ENCODE measurements around the gene MAP3K4.

The MAP3K4 gene

DNA sequence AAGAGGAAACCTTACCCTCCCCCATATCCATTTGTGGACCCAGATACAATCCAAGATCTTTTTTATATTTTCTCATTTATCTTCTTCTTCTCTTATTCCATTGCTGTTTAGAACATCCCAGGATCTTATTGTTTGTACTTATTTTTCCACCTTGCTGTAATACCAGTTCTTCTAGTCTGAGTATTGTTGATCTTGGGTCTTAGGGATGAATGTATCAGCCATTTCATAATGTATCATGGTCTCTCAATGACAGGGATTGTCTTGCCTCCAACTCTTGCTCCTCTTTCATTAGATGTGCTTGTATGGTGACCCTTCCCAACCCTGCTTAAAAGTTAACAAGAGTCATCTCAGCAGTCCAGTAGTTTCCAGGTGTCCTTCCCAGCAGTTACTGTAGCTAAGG, 63.3 kb downstream of the MAP3K4 start:
- Histone ChIP-seq H3K4me3 (ENCODE audit: low read depth, low read length) (no peak overlapping the region), H3K4me1 (ENCODE audit: control insufficient read depth, insufficient read depth, low read length) (peaks cover 5% of the 10 kb centered on the region), H3K27me3 (ENCODE audit: control insufficient read depth, insufficient read depth, low read length) (no peaks in the 10 kb centered on the region), H3K9me3 (ENCODE audit: control insufficient read depth, insufficient read depth, low read length) (no peaks in the 10 kb centered on the region), H3K36me3 (ENCODE audit: control insufficient read depth, insufficient read depth, low read length) (no peaks in the 10 kb centered on the region), H3K9ac (ENCODE audit: low read depth, low read length) (no peak overlapping the region)

DNA sequence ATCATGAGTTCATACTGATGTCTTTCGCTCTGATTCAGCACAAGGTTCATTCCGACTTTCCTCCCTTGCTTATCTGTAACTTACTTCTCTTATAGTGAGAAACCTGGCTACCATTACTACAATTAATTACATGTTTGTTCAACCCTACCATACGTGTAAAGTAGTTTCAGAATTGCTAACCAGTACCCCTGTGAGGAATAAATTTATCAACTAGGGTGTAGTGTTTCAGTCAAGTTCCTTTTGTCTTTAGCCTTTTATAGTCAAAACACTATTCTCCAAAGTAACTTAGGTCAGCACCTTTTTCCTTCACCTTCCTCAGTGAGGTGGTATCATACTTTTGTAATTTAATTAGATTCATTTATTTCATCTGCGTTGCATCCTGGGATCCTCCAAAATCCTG, 64.9 kb downstream of the MAP3K4 start:
- Histone ChIP-seq H3K9ac (ENCODE audit: low read depth, low read length) (no peak overlapping the region), H3K4me1 (ENCODE audit: control insufficient read depth, insufficient read depth, low read length) (peaks cover 5% of the 10 kb centered on the region), H3K4me3 (ENCODE audit: low read depth, low read length) (no peak overlapping the region), H3K27me3 (ENCODE audit: control insufficient read depth, insufficient read depth, low read length) (no peaks in the 10 kb centered on the region), H3K36me3 (ENCODE audit: control insufficient read depth, insufficient read depth, low read length) (no peaks in the 10 kb centered on the region), H3K9me3 (ENCODE audit: control insufficient read depth, insufficient read depth, low read length) (no peaks in the 10 kb centered on the region)

DNA sequence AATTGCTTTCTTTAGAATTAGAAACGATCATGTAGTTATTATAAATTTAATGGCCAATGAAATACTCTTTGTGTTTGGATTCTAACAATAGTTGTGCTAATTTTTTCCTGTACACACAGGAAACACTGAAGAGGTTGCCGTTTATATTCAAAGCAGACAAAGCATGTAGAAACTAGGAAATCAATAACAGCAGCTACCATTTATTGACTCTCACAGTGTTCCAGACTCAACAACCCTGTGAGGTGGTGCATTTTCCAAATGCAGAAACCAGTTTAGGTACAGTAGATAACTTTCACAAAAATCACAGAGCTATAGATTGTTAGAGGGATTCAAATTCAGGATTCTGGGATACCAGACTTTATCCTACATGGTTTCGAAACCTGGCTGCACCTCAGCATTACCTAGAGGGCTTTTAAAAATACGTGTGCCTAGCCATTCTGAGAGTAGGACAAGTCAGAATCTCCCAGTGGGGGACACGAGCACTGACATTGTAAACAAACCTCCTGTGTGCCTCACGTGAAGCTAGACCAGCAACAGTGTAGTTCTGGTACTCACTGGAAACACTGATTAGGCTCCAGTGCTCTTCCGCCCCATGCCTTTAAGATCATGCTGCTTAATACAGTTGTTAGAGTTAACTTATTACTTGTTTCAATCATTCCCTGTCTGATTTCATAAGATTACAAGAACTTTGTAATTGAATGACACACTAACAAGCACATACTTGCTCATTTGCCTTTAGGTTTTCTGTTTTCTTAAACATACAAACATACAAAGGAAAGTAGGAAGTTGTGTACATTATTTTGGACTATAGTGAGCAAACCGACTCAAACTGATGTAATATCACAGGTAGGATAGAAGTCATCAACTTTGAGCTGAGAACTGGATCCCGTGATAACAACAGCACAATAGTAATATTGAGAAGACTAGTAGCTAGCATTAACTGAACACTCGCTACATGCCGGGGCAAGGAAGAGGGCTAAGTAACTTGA, 65.8 kb downstream of the MAP3K4 start:
- Histone ChIP-seq H3K9me3 (ENCODE audit: control insufficient read depth, insufficient read depth, low read length) (no peaks in the 10 kb centered on the region), H3K4me1 (ENCODE audit: control insufficient read depth, insufficient read depth, low read length) (peaks cover 5% of the 10 kb centered on the region), H3K27me3 (ENCODE audit: control insufficient read depth, insufficient read depth, low read length) (no peaks in the 10 kb centered on the region), H3K4me3 (ENCODE audit: low read depth, low read length) (no peak overlapping the region), H3K9ac (ENCODE audit: low read depth, low read length) (no peak overlapping the region), H3K36me3 (ENCODE audit: control insufficient read depth, insufficient read depth, low read length) (no peaks in the 10 kb centered on the region)

DNA sequence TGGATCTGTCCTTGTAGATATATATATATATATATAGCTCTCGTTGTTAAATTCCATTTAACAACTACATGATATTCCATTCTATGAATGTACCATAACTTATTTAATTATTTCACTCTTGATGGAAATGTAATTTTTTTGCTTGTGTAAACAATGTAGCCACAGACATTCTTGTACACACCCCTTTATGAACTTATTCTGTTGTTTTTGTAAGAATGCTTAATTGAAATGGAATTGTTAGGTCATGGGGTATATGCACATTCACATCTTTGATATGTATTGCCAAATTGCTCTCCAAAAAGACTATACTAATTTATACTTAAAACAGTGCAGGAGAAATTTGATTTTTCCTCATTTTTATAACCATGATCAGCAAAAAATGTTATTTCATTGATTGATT, 67.2 kb downstream of the MAP3K4 start:
- H3K27me3 ChIP-seq (ENCODE audit: control insufficient read depth, insufficient read depth, low read length) = no peaks in the 10 kb centered on the region

DNA sequence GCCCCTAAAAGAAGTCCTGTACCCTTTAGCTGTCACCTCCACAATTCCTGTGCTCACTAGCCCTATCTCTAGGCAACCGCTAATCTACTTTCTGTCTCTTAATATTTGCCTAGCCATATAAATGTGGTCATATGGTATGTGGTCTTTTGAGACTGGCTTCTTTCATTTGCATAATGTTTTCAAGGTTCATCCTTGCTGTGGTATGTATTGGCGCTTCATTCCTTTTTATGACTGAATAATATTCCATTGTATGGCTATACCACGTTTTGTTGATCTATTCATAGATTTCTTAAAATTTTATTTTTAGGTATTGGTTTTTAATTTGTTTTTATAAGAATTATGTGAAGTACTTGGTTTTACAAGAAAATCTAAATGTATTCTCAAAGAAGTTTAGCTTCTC, 70.0 kb downstream of the MAP3K4 start:
- Histone ChIP-seq H3K27me3 (ENCODE audit: control insufficient read depth, insufficient read depth, low read length) (no peaks in the 10 kb centered on the region), H3K4me1 (ENCODE audit: control insufficient read depth, insufficient read depth, low read length) (peaks cover under 1% of the 10 kb centered on the region), H3K4me3 (ENCODE audit: low read depth, low read length) (no peak overlapping the region), H3K9ac (ENCODE audit: low read depth, low read length) (no peak overlapping the region), H3K36me3 (ENCODE audit: control insufficient read depth, insufficient read depth, low read length) (no peaks in the 10 kb centered on the region), H3K9me3 (ENCODE audit: control insufficient read depth, insufficient read depth, low read length) (no peaks in the 10 kb centered on the region)

More for the DNA sequence above, 67.2 kb downstream of the MAP3K4 start:
- Histone ChIP-seq H3K4me1 (ENCODE audit: control insufficient read depth, insufficient read depth, low read length) (peaks cover 5% of the 10 kb centered on the region), H3K9me3 (ENCODE audit: control insufficient read depth, insufficient read depth, low read length) (no peaks in the 10 kb centered on the region), H3K9ac (ENCODE audit: low read depth, low read length) (no peak overlapping the region), H3K4me3 (ENCODE audit: low read depth, low read length) (no peak overlapping the region), H3K36me3 (ENCODE audit: control insufficient read depth, insufficient read depth, low read length) (no peaks in the 10 kb centered on the region)

DNA sequence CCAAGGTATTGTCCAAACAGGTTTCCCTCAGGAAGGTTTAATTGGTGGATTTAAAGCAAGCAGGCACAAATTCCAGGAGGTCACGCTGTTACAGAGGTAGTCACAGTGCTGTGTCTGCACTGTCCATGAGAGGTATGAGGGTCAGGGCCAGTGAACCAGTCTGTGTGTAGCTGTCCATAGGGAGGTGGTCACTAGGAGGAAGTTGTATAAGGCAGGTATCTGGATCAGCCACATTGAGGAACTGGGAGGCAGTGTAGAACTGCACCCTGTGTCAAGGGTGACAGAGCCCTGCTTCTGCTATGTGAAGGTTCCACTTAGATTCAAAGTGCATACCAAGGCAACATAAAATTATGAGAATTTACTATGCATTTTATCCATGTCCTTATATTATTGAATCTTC, 73.3 kb downstream of the MAP3K4 start:
- H3K4me3 ChIP-seq (ENCODE audit: low read depth, low read length) = no peak overlapping the region
- no peaks in the 10 kb centered on the region for H3K27me3 ChIP-seq (ENCODE audit: control insufficient read depth, insufficient read depth, low read length)
- H3K36me3 ChIP-seq (ENCODE audit: control insufficient read depth, insufficient read depth, low read length) = no peaks in the 10 kb centered on the region
- H3K4me1 ChIP-seq (ENCODE audit: control insufficient read depth, insufficient read depth, low read length) = no peaks in the 10 kb centered on the region
- H3K9me3 ChIP-seq (ENCODE audit: control insufficient read depth, insufficient read depth, low read length) = no peaks in the 10 kb centered on the region
- H3K9ac ChIP-seq (ENCODE audit: low read depth, low read length) = no peak overlapping the region

DNA sequence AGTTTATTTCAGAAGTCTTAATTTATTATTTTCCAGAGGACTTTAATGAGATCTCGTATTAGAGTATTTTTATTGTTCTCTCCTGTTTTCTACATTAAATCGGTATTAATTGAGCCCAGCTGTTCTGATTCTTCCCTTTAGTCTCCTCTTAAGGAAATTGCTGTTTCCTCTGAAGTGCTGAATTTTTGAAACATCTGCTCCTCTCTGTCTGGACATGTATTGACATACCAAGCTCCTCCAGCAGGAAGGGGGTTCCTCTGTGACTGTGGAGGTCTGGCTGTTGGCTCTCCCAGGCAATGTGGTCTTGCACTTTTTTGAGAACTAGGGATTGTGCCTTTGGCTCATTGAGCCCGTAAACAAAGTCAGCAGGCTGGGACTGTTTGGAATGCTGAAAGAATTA, 74.9 kb downstream of the MAP3K4 start:
- Histone ChIP-seq H3K4me3 (ENCODE audit: low read depth, low read length) (no peak overlapping the region), H3K9ac (ENCODE audit: low read depth, low read length) (no peak overlapping the region), H3K4me1 (ENCODE audit: control insufficient read depth, insufficient read depth, low read length) (no peaks in the 10 kb centered on the region), H3K36me3 (ENCODE audit: control insufficient read depth, insufficient read depth, low read length) (no peaks in the 10 kb centered on the region), H3K9me3 (ENCODE audit: control insufficient read depth, insufficient read depth, low read length) (no peaks in the 10 kb centered on the region), H3K27me3 (ENCODE audit: control insufficient read depth, insufficient read depth, low read length) (no peaks in the 10 kb centered on the region)

DNA sequence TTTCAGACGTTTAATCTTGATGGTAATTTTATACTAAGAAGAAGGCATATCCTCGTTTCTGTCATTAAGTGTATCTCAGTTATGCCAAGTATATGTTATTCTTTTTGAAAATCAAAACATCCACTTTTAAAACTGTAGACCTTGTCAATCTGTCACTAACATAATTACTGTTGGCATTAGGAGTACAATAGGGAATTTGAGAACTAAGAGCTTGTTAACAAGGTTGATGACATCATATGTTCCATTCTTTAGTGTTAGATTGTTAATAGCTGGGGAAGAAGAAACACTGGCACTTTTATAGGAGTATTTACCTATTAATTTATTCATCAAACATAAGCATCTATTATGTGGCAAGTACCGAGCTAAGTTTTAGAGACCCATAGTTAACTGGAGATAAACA, 76.2 kb downstream of the MAP3K4 start:
- no peaks in the 10 kb centered on the region for H3K9me3 ChIP-seq (ENCODE audit: control insufficient read depth, insufficient read depth, low read length)
- no peaks in the 10 kb centered on the region for H3K27me3 ChIP-seq (ENCODE audit: control insufficient read depth, insufficient read depth, low read length)
- no peaks in the 10 kb centered on the region for H3K36me3 ChIP-seq (ENCODE audit: control insufficient read depth, insufficient read depth, low read length)
- H3K4me1 ChIP-seq (ENCODE audit: control insufficient read depth, insufficient read depth, low read length) = no peaks in the 10 kb centered on the region
- no peak overlapping the region for H3K4me3 ChIP-seq (ENCODE audit: low read depth, low read length)
- no peak overlapping the region for H3K9ac ChIP-seq (ENCODE audit: low read depth, low read length)

DNA sequence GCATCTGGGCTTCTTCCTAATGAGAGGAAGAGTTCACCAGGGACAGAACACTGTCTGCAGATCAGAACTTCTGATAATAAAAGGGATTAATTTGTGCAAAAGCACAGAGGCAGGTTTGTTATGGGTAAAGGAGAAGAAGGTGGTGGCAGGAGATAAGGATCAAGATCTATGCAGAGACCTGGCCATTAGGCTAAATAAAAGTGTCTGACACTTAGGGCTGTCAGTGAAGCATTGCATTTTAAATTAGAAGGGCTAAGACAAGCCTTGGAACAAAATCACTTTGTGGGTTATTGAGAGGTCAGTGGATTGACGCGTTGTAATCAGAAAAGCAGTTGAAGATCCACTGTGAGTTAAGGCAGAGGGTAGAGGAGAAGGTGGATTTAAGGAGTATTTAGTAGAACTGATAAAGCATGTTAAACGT, 76.8 kb downstream of the MAP3K4 start:
- Histone ChIP-seq H3K9ac (ENCODE audit: low read depth, low read length) (no peak overlapping the region), H3K9me3 (ENCODE audit: control insufficient read depth, insufficient read depth, low read length) (no peaks in the 10 kb centered on the region), H3K36me3 (ENCODE audit: control insufficient read depth, insufficient read depth, low read length) (no peaks in the 10 kb centered on the region), H3K27me3 (ENCODE audit: control insufficient read depth, insufficient read depth, low read length) (no peaks in the 10 kb centered on the region), H3K4me3 (ENCODE audit: low read depth, low read length) (no peak overlapping the region), H3K4me1 (ENCODE audit: control insufficient read depth, insufficient read depth, low read length) (no peaks in the 10 kb centered on the region)

DNA sequence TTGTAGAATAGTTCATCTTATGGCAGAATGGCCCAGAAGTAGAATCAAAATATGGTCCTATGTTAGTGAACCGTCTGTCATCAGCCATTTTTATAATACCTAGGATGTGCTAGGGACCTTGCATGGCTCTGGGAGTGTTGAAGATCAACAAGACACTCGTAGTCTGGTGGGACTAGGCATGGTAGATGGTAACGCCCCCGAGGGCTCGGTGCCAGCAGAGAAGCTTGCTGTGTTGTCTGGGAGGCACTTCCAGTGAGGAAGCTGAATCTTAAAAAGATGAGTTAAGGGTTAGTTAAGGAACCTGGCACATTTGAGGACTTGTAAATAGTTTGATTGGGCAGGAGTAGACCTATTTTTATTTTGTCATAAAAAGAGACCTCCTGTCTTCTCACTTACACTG, 82.4 kb downstream of the MAP3K4 start:
- Histone ChIP-seq H3K4me3 (ENCODE audit: low read depth, low read length) (no peak overlapping the region), H3K9me3 (ENCODE audit: control insufficient read depth, insufficient read depth, low read length) (no peaks in the 10 kb centered on the region), H3K4me1 (ENCODE audit: control insufficient read depth, insufficient read depth, low read length) (no peaks in the 10 kb centered on the region), H3K9ac (ENCODE audit: low read depth, low read length) (no peak overlapping the region), H3K36me3 (ENCODE audit: control insufficient read depth, insufficient read depth, low read length) (peaks cover 3% of the 10 kb centered on the region), H3K27me3 (ENCODE audit: control insufficient read depth, insufficient read depth, low read length) (no peaks in the 10 kb centered on the region)

DNA sequence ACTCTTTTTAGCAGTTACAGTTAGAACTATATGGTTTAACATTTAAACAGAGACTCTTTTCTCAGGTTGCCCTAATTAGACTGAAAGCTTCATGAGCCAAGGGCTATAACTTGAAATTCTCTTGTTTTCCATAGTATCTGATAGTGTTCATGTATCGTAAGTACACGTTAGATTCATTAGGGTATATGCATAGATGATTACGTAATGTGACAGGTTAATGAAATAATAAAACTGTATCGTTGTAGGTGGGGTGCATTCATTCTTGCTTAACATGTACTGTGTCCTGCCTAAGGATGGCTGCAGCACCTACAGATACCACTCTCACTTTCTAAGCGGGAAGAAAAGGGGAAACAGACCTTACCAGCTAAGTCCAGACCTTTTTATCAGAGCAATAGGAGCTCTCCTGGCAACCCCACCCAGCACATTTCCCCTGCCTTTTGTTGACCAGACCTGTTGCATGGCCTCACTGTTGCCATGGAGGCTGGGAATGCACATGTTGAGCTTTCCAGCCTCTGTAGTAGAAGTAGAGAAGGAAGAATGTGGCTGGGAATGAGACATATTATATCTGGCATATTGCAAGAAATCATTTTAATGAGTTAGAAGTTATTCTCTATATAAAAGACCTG, 83.0 kb downstream of the MAP3K4 start:
- Histone ChIP-seq H3K27me3 (ENCODE audit: control insufficient read depth, insufficient read depth, low read length) (no peaks in the 10 kb centered on the region), H3K9ac (ENCODE audit: low read depth, low read length) (no peak overlapping the region), H3K36me3 (ENCODE audit: control insufficient read depth, insufficient read depth, low read length) (peaks cover 5% of the 10 kb centered on the region), H3K9me3 (ENCODE audit: control insufficient read depth, insufficient read depth, low read length) (no peaks in the 10 kb centered on the region), H3K4me1 (ENCODE audit: control insufficient read depth, insufficient read depth, low read length) (no peaks in the 10 kb centered on the region), H3K4me3 (ENCODE audit: low read depth, low read length) (no peak overlapping the region)

DNA sequence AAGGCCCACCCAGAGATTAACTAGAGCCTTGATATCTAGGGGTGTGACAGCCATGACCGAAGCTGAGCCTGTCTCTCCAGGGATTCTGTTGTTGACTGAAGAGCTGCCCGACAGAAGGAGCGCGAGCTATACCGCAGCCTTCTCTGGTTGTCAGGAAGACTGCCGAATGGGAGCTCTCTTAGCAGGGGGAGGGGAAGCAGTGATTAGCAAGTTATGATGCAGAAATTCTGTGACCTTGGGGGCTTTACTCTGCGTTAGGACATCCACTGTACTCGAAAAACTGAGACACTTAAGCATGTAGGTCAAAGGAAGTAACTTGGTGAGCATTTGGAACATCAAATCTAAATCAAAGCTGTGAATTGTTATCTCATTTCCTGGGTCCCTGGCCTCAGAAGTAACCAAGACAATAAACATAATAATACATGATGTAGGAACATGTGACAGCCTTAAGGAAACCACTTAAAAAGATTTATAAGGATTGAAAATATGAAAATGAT, 84.7 kb downstream of the MAP3K4 start:
- H3K27me3 ChIP-seq (ENCODE audit: control insufficient read depth, insufficient read depth, low read length) = no peaks in the 10 kb centered on the region
- no peaks in the 10 kb centered on the region for H3K4me1 ChIP-seq (ENCODE audit: control insufficient read depth, insufficient read depth, low read length)
- no peak overlapping the region for H3K4me3 ChIP-seq (ENCODE audit: low read depth, low read length)
- H3K9me3 ChIP-seq (ENCODE audit: control insufficient read depth, insufficient read depth, low read length) = no peaks in the 10 kb centered on the region
- H3K9ac ChIP-seq (ENCODE audit: low read depth, low read length) = no peak overlapping the region
- H3K36me3 ChIP-seq (ENCODE audit: control insufficient read depth, insufficient read depth, low read length) = peaks cover 10% of the 10 kb centered on the region
